Measurements from ENCODE around the gene STON2.

STON2 gene

DNA sequence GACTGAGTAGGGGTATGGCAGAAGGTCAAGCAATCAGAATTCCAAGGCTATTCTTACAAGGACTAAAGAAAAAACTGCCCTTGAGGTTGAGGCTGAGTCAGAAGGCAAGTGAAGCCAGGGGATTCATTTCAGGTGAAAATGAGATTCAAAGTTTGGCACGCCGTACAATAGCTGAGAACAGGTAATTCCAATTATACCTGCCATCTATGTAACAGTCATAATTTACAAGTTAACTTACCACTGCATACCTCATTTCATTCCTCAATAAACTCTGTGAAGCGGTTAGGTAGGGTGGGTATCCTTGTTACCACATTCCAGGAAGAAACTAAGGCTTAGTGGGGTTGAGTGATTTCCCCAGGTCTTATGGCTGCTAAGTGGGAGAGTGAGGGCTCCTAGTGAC, 64.1 kb downstream of the STON2 start:
- no peaks in the 10 kb centered on the region for H3K36me3 Mint-ChIP-seq (ENCODE audit: low read depth)
- no peak for DNase-seq
- peaks cover 7% of the 10 kb centered on the region for H3K4me1 Mint-ChIP-seq
- TF ChIP-seq, protein P1, sequence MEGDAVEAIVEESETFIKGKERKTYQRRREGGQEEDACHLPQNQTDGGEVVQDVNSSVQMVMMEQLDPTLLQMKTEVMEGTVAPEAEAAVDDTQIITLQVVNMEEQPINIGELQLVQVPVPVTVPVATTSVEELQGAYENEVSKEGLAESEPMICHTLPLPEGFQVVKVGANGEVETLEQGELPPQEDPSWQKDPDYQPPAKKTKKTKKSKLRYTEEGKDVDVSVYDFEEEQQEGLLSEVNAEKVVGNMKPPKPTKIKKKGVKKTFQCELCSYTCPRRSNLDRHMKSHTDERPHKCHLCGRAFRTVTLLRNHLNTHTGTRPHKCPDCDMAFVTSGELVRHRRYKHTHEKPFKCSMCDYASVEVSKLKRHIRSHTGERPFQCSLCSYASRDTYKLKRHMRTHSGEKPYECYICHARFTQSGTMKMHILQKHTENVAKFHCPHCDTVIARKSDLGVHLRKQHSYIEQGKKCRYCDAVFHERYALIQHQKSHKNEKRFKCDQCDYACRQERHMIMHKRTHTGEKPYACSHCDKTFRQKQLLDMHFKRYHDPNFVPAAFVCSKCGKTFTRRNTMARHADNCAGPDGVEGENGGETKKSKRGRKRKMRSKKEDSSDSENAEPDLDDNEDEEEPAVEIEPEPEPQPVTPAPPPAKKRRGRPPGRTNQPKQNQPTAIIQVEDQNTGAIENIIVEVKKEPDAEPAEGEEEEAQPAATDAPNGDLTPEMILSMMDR (IDR thresholded peaks at IDR 0.05), result no peak
- H3K27ac Mint-ChIP-seq, result no peak overlapping the region
- H3K9me3 Mint-ChIP-seq, result no peaks in the 10 kb centered on the region
- H3K4me3 Mint-ChIP-seq, result no peak overlapping the region
- H3K27me3 Mint-ChIP-seq (ENCODE audit: low read depth, poor library complexity), result peaks cover 10% of the 10 kb centered on the region

DNA sequence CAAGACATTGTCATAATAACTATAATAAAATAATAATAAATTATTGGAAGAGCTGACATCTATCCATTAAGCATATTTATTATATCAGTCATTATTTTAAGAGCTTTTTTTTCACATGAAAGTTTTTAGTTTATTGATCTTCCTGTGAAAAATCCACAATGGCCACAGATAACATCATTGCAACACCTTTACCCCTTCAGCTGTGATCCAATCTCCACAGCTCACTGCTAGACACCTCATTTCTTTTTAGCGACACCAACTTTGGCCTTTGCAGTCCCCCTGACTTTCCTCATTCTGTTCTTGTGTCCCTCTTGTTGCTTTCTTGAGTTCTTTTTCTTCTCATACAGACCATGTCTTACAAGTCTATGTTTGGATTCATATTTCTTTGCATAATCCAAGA, 67.4 kb downstream of the STON2 start:
- Mint-ChIP-seq H3K36me3 (ENCODE audit: low read depth) (no peaks in the 10 kb centered on the region), H3K4me3 (no peak overlapping the region)

DNA sequence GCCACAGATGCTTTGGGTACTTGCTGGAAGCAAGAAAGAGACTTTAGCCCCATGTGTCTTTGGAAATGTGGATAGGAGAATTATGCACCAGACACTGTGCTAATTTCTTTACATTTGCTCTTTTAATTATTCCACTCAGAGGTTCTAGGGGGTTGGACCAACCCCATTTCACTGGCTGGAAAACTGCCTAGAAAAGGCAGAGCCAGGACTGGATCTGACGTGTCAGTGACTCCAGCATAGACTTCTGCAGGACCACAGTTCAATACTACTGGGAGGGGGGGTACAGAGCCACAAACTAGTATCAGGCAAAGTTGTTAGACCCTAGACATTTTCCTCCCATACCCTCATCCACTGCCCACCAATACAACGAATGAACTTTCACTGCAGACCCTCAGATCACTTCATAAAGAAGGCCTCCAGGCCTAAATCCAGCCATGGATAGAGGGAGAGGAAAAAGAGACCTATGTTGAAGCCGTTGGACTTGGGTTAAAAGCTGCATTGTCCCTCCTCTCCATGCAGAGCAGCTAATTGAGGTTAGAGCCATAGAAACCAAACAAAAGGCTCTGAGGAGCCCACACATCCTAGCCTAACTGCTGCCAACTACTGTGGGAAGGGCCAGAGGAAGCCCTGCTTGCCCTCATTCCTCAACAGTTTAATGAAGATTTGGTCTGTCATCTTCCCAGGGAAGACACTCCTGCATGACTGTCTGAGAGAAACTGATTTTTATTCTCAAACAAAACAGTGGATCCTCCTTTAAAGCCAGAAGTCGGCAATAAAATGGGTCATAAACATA, 68.7 kb downstream of the STON2 start:
- no peak overlapping the region for H3K4me3 Mint-ChIP-seq

More for the DNA sequence above, 67.4 kb downstream of the STON2 start:
- peaks cover 6% of the 10 kb centered on the region for H3K27me3 Mint-ChIP-seq (ENCODE audit: low read depth, poor library complexity)
- peaks cover 27% of the 10 kb centered on the region for H3K4me1 Mint-ChIP-seq
- TF ChIP-seq, protein P1 (IDR thresholded peaks at IDR 0.05), result no peak
- no peaks in the 10 kb centered on the region for H3K9me3 Mint-ChIP-seq
- no peak for DNase-seq
- H3K27ac Mint-ChIP-seq, result no peak overlapping the region

DNA sequence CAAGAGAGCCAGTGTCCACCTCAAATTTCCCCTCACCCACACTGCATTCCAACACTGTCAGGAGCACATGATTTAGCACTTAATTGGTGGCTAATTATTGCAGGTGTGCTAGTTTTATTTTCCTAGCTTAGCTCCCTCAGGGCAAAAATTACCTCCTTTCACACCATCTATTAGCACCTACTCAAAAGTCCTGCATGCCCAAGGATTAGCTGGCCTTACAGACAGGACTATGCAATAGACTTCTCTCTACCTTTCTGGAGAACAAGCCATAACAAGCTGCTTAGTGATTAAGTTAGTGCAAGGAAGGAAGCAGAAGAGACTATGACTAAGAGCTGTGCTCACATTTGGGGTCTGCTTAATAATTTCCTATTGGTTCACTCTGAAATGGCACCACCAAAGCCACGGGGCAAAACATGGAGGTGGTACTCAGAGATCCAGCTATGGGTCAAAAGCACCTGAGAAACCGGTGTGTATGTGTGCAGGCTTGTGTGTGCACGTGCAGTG, 69.5 kb downstream of the STON2 start:
- H3K27me3 Mint-ChIP-seq (ENCODE audit: low read depth, poor library complexity), result peaks cover 3% of the 10 kb centered on the region
- no peak for DNase-seq
- no peaks in the 10 kb centered on the region for H3K36me3 Mint-ChIP-seq (ENCODE audit: low read depth)
- no peak overlapping the region for H3K27ac Mint-ChIP-seq
- peaks cover 27% of the 10 kb centered on the region for H3K4me1 Mint-ChIP-seq
- TF ChIP-seq, protein P1 (IDR thresholded peaks at IDR 0.05), result no peak
- H3K4me3 Mint-ChIP-seq, result no peak overlapping the region
- no peaks in the 10 kb centered on the region for H3K9me3 Mint-ChIP-seq

More for the DNA sequence above, 68.7 kb downstream of the STON2 start:
- TF ChIP-seq, protein P1 (IDR thresholded peaks at IDR 0.05), result no peak
- peaks cover 5% of the 10 kb centered on the region for H3K27me3 Mint-ChIP-seq (ENCODE audit: low read depth, poor library complexity)
- no peaks in the 10 kb centered on the region for H3K36me3 Mint-ChIP-seq (ENCODE audit: low read depth)
- no peak for DNase-seq
- H3K4me1 Mint-ChIP-seq, result peaks cover 27% of the 10 kb centered on the region
- H3K27ac Mint-ChIP-seq, result peak overlapping the region; percentile 23
- H3K9me3 Mint-ChIP-seq, result no peaks in the 10 kb centered on the region

DNA sequence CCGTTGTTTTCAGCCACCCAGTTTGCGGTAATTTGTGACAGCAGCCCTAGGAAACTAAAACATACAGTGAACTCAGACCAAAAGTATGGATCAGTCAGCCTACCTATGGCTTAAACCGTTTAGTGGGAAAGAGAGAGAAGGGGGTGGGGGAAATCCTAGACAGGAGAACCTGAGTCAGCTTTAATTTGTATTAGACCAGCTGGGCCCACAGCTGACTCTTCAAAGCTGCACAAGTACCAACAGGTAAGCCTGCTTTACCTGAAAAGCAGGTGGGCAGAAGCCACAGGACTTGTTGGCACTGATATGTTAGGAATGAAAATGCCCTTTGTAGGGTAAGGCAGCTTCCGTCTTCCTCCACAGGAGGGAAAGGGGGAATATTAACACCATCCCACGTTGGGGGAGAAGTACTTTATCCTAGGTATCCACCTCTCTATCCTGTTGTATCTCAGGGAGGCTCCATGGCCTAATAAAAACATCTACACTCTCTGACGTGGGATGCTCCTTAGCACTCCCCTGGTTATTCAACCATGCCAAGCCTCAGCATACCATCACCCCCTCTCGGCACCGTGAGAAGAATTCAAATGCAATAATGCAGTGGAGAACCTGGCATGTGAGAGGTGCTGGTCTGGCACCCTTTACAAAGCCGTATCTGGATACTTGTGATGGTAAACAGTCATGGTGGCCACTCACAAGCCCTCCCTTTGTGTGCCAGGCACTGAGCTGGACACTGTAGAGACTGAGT, 70.3 kb downstream of the STON2 start:
- no peak for DNase-seq
- Mint-ChIP-seq H3K27ac (peak overlapping the region; percentile 39), H3K4me3 (no peak overlapping the region), H3K27me3 (ENCODE audit: low read depth, poor library complexity) (peaks cover 3% of the 10 kb centered on the region), H3K4me1 (peaks cover 32% of the 10 kb centered on the region), H3K36me3 (ENCODE audit: low read depth) (no peaks in the 10 kb centered on the region), H3K9me3 (no peaks in the 10 kb centered on the region)
- TF ChIP-seq, protein P1 (IDR thresholded peaks at IDR 0.05), result no peak
